SK-N-SH (cell line): ENCODE results near the gene FOXA1. TPM values are rescaled to one million over a fixed set of nuclear protein-coding genes. Genes with fewer than 3 reads are reported as not detected.

Experiments
- CTCF ChIA-PET: fragments of 300-600, 350-600 bp; formaldehyde crosslinking; extraction: SDS; loops from one replicate; lab custom pipeline; 2021; lab: Yijun Ruan, JAX
- POLR2A ChIA-PET: fragments of 350-600 bp; sonication (Branson Sonifier 250); formaldehyde crosslinking; extraction: SDS; loops from one replicate; lab custom pipeline; 2020; ENCODE audit warnings: antibody characterized with exemption, inconsistent platforms; lab: Yijun Ruan, JAX
- DNase-seq: peaks from one replicate; pipeline ENCODE4 v3.0.0; 2012
- H2AFZ ChIP-seq: fragments of 200-600 bp; sonication (generic); 2 replicates; pipeline ENCODE4 v1.8.1; 2016; ENCODE audit warnings: antibody characterized with exemption, mild to moderate bottlenecking, low read depth
- H3F3A ChIP-seq: fragments of 200-600 bp; sonication (generic); replicated peaks from 2 replicates; pipeline ENCODE3; 2016; ENCODE audit warnings: antibody characterized with exemption, mild to moderate bottlenecking; ENCODE audit not compliant: insufficient read depth
- H3K27ac ChIP-seq, 2 experiments: fragments of 200-500 bp in 1 of 2; fragments of 200-600 bp in 1 of 2; sonication (Bioruptor generic) in 1 of 2; sonication (generic), shearing (Covaris generic) in 1 of 2; 2 replicates each; pipeline versions ENCODE4 v1.5.1 to v1.6.1; 2014 to 2016; ENCODE audit warnings: low read depth in 2 of 2, inconsistent platforms in 1 of 2, low read length in 1 of 2, mild to moderate bottlenecking in 1 of 2, mixed read lengths in 1 of 2
- H3K27me3 ChIP-seq: fragments of 200-600 bp; sonication (generic), shearing (Covaris generic); 2 replicates; pipeline ENCODE4 v1.6.1; 2016; ENCODE audit warnings: mixed run types; ENCODE audit not compliant: insufficient read depth
- H3K36me3 ChIP-seq, 2 experiments: fragments of 200-500 bp in 1 of 2; fragments of 200-600 bp in 1 of 2; sonication (Bioruptor generic) in 1 of 2; sonication (generic) in 1 of 2; replicated peaks in 1 of 2; 2 replicates each; pipeline versions ENCODE3 to v1.5.1; 2014 to 2016; ENCODE audit warnings: low read length in 1 of 2, mild to moderate bottlenecking in 1 of 2; ENCODE audit not compliant: insufficient read depth in 2 of 2, control insufficient read depth in 1 of 2
- H3K4me1 ChIP-seq, 2 experiments: fragments of 200-500 bp in 1 of 2; fragments of 200-600 bp in 1 of 2; sonication (Bioruptor generic) in 1 of 2; sonication (generic), shearing (Covaris generic) in 1 of 2; 2 replicates each; pipeline versions ENCODE4 v1.5.1 to v1.6.1; 2014 to 2016; ENCODE audit warnings: low read depth in 1 of 2, low read length in 1 of 2, mixed run types in 1 of 2; ENCODE audit not compliant: insufficient read depth in 2 of 2, control insufficient read depth in 1 of 2
- H3K4me2 ChIP-seq: fragments of 200-600 bp; sonication (generic), shearing (Covaris generic); 2 replicates; pipeline ENCODE4 v1.6.1; 2017; ENCODE audit warnings: mixed run types
- H3K4me3 ChIP-seq, 2 experiments: fragments of 200-500 bp in 1 of 2; fragments of 200-600 bp in 1 of 2; sonication (Bioruptor generic) in 1 of 2; sonication (generic), shearing (Covaris generic) in 1 of 2; 2 replicates each; pipeline versions ENCODE4 v1.5.1 to v1.8.1; 2014 to 2016; ENCODE audit warnings: low read depth in 2 of 2, inconsistent platforms in 1 of 2, low read length in 1 of 2, mild to moderate bottlenecking in 1 of 2, mixed read lengths in 1 of 2, moderate library complexity in 1 of 2
- H3K79me2 ChIP-seq: fragments of 200-600 bp; sonication (generic); 2 replicates; pipeline ENCODE4 v1.8.1; 2017; ENCODE audit warnings: mild to moderate bottlenecking; ENCODE audit not compliant: insufficient read depth
- H3K9ac ChIP-seq: fragments of 200-600 bp; sonication (generic); 2 replicates; pipeline ENCODE4 v1.6.1; 2017; ENCODE audit warnings: mixed run types
- H3K9me2 ChIP-seq: fragments of 200-600 bp; sonication (generic); 2 replicates; pipeline ENCODE4 v1.6.1; 2017; ENCODE audit warnings: mixed run types
- H3K9me3 ChIP-seq: fragments of 200-600 bp; sonication (generic); 2 replicates; pipeline ENCODE4 v1.6.1; 2017; ENCODE audit warnings: mixed run types, mild to moderate bottlenecking, moderate library complexity
- H4K20me1 ChIP-seq: fragments of 200-600 bp; sonication (generic); 2 replicates; pipeline ENCODE4 v1.6.1; 2017; ENCODE audit warnings: mild to moderate bottlenecking, mixed run types; ENCODE audit not compliant: insufficient read depth
- EZH2phosphoT487 ChIP-seq: fragments of 200-600 bp; sonication (generic); IDR thresholded peaks from 2 replicates; pipeline ENCODE4 v1.6.1; 2017; ENCODE audit warnings: low read depth, mixed run types, mild to moderate bottlenecking, antibody characterized with exemption, moderate library complexity, borderline replicate concordance
- FOSL2 ChIP-seq: IDR thresholded peaks from 2 replicates; pipeline ENCODE4 v1.4.0; 2012; ENCODE audit warnings: low read depth, mild to moderate bottlenecking, moderate library complexity, borderline replicate concordance
- IRF3 ChIP-seq: fragments of 150-350 bp; IDR thresholded peaks from 2 replicates; pipeline ENCODE4 v1.6.1; 2016; ENCODE audit warnings: mild to moderate bottlenecking, low read depth, low read length
- JUND ChIP-seq: IDR thresholded peaks from 2 replicates; pipeline ENCODE4 v1.4.0; 2012
- NRF1 ChIP-seq: IDR thresholded peaks from 2 replicates; pipeline ENCODE4 v1.6.1; 2012; ENCODE audit warnings: low read depth, mild to moderate bottlenecking, low read length
- RAD21 ChIP-seq: IDR thresholded peaks from 2 replicates; pipeline ENCODE4 v1.6.1; 2012; ENCODE audit warnings: mild to moderate bottlenecking, low read length
- SMC3 ChIP-seq: IDR thresholded peaks from 2 replicates; pipeline ENCODE4 v1.6.1; 2012; ENCODE audit warnings: low read depth, low read length, improper control_type of control experiment
- TAF1 ChIP-seq: IDR thresholded peaks from 2 replicates; pipeline ENCODE4 v1.6.1; 2012; ENCODE audit warnings: low read depth, mild to moderate bottlenecking, low read length, moderate library complexity, borderline replicate concordance
- TEAD4 ChIP-seq: IDR thresholded peaks from 2 replicates; pipeline ENCODE4 v1.4.0; 2012; ENCODE audit warnings: mild to moderate bottlenecking, borderline replicate concordance; ENCODE audit not compliant: insufficient read depth
- WGBS: methylation state at CpG from one replicate; pipeline ENCODE4 v1.1.6; 2017; ENCODE audit warnings: low lambda C conversion rate; 5-methylcytosine and 5-hydroxymethylcytosine counted together
- polyA plus RNA-seq, 3 experiments: library from polyadenylated mRNA; depleted of rRNA; stranded (reverse); fragments of >200 nt; gene quantifications; 2 replicates each; pipeline ENCODE4 v1.2.3, GENCODE V29; 2012
- TF ChIP-seq, protein P1 (sequence below): IDR thresholded peaks from 2 replicates; pipeline ENCODE4 v1.6.1; 2012; ENCODE audit warnings: mild to moderate bottlenecking, low read depth, low read length, moderate library complexity
- TF ChIP-seq, protein P2 (sequence below): fragments of 200-600 bp; sonication (generic); IDR thresholded peaks from 2 replicates; pipeline ENCODE4 v1.6.1; 2017; ENCODE audit warnings: antibody characterized with exemption, mild to moderate bottlenecking, moderate library complexity

The FOXA1 gene
- polyA plus RNA-seq, 1 of the 3 experiments (the other 2 are of a cell fraction), result not detected

DNA sequence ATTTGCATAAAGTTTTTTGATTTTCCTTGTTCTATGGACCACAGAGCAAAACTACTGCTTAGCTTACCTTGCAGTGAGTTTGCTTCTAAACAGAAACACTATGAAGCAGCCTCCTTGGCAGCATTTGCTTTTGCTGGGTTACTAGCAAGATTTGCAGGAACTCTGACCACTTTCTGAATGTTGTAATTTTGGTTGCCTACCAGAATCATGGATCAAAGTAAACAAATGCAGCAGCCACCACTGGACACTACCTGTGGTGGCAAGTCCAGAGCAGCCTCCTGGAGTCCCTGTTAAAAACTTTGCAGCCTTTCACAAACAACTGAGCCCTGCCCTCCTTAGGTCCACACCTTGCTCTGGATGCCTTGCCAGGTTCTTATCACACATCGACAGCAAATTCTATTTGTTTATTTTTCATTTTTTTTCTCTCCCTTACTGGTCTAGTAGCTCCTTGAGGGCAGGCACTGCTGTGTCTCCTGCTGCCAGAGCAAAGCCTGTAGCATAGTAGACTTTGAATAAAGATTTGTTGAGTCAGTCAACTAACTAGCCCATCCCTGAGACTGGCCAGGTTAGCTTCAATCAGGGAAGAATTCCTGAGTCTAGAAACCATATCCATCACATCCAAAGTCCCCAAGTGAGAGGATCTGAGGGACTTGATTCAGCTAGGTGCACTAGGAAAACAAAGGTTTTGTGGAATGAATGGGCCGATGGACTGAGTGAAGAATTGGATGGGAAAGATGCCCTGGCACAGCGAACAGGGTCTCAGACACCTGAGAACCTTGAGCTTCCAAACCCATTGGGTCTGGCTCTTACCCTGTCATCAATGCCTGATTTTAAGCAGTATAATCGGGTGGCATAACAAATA lies 6.1 kb upstream of the FOXA1 start:
- Histone ChIP-seq H3K4me1 (no peaks in the 10 kb centered on the region), H3K9me3 (no peaks in the 10 kb centered on the region), H3K27me3 (peaks cover 9% of the 10 kb centered on the region; the same call in 1 of the 2 replicates), H3K4me2 (no peak overlapping the region), H2AFZ (no peak overlapping the region), H3F3A (no peaks in the 10 kb centered on the region), H3K9ac (no peak overlapping the region), H3K9me2 (no peaks in the 10 kb centered on the region), H3K79me2 (no peaks in the 10 kb centered on the region), H3K36me3 (no peaks in the 10 kb centered on the region), H4K20me1 (no peaks in the 10 kb centered on the region), H3K27ac (no peak overlapping the region), H3K4me3 (no peak overlapping the region)
- CTCF ChIA-PET, result no interaction called here
- POLR2A ChIA-PET, result no interaction called here
- WGBS, result 13% methylated on average over 2 of the region's 4 CpGs
- no peak for TF ChIP-seq IRF3
- TF ChIP-seq SMC3, result no peak
- no peak for TF ChIP-seq TEAD4
- TF ChIP-seq FOSL2, result no peak
- TF ChIP-seq, protein P1, sequence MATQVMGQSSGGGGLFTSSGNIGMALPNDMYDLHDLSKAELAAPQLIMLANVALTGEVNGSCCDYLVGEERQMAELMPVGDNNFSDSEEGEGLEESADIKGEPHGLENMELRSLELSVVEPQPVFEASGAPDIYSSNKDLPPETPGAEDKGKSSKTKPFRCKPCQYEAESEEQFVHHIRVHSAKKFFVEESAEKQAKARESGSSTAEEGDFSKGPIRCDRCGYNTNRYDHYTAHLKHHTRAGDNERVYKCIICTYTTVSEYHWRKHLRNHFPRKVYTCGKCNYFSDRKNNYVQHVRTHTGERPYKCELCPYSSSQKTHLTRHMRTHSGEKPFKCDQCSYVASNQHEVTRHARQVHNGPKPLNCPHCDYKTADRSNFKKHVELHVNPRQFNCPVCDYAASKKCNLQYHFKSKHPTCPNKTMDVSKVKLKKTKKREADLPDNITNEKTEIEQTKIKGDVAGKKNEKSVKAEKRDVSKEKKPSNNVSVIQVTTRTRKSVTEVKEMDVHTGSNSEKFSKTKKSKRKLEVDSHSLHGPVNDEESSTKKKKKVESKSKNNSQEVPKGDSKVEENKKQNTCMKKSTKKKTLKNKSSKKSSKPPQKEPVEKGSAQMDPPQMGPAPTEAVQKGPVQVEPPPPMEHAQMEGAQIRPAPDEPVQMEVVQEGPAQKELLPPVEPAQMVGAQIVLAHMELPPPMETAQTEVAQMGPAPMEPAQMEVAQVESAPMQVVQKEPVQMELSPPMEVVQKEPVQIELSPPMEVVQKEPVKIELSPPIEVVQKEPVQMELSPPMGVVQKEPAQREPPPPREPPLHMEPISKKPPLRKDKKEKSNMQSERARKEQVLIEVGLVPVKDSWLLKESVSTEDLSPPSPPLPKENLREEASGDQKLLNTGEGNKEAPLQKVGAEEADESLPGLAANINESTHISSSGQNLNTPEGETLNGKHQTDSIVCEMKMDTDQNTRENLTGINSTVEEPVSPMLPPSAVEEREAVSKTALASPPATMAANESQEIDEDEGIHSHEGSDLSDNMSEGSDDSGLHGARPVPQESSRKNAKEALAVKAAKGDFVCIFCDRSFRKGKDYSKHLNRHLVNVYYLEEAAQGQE, result no peak
- TF ChIP-seq TAF1, result no peak
- TF ChIP-seq RAD21, result no peak
- no peak for TF ChIP-seq NRF1
- TF ChIP-seq, protein P2, sequence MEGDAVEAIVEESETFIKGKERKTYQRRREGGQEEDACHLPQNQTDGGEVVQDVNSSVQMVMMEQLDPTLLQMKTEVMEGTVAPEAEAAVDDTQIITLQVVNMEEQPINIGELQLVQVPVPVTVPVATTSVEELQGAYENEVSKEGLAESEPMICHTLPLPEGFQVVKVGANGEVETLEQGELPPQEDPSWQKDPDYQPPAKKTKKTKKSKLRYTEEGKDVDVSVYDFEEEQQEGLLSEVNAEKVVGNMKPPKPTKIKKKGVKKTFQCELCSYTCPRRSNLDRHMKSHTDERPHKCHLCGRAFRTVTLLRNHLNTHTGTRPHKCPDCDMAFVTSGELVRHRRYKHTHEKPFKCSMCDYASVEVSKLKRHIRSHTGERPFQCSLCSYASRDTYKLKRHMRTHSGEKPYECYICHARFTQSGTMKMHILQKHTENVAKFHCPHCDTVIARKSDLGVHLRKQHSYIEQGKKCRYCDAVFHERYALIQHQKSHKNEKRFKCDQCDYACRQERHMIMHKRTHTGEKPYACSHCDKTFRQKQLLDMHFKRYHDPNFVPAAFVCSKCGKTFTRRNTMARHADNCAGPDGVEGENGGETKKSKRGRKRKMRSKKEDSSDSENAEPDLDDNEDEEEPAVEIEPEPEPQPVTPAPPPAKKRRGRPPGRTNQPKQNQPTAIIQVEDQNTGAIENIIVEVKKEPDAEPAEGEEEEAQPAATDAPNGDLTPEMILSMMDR, result no peak
- TF ChIP-seq JUND, result no peak
- no peak for TF ChIP-seq EZH2phosphoT487
- no peak for DNase-seq
